ENCODE results near the gene HBB. TPM values are rescaled to one million over a fixed set of nuclear protein-coding genes. Genes with fewer than 3 reads are reported as not detected.
A peak's percentile ranks its signal among the peaks of the same experiment; 100 is the strongest.

The HBB gene
- total RNA-seq = 1,000 to 10,000 TPM in 1 of 5 donors, 100 to 1,000 TPM in 1, 10 to 100 TPM in 1, 1 to 10 TPM in 2; 2.9 to 1,619 (median 29.5) TPM
- 10 to 100 TPM in 2 of 3 donors, 1 to 10 TPM in 1; 3.1 to 15.1 (median 13.0) TPM for polyA plus RNA-seq
- long read RNA-seq, donor 1, transcript HBB-201 (3 exons, 628 nt) = major isoform, 12 of 13 reads
- long read RNA-seq, donor 1, partial matches to known transcripts = 0 of 13 reads
- long read RNA-seq, donor 1, other reads (novel, unspliced or antisense) = 0 of 13 reads
- long read RNA-seq, donor 2, transcript HBB-201 (3 exons, 628 nt) = major isoform, 10 of 11 reads
- long read RNA-seq, donor 2, partial matches to known transcripts = 0 of 11 reads
- long read RNA-seq, donor 2, other reads (novel, unspliced or antisense) = 0 of 11 reads
- long read RNA-seq, donor 3, transcript HBB-203 (2 exons, 319 nt) = minor isoform, 6 of 49 reads
- long read RNA-seq, donor 3, transcript HBB-201 (3 exons, 628 nt) = major isoform, 43 of 49 reads
- long read RNA-seq, donor 3, partial matches to known transcripts = 0 of 49 reads
- long read RNA-seq, donor 3, other reads (novel, unspliced or antisense) = 0 of 49 reads
- long read RNA-seq, donor 4, partial matches to known transcripts = 0 of 3 reads
- long read RNA-seq, donor 4, other reads (novel, unspliced or antisense) = 0 of 3 reads
- long read RNA-seq, donor 5, transcript HBB-203 (2 exons, 319 nt) = minor isoform, 22 of 222 reads
- long read RNA-seq, donor 5, transcript HBB-201 (3 exons, 628 nt) = major isoform, 170 of 222 reads
- long read RNA-seq, donor 5, partial matches to known transcripts = 18 of 222 reads
- long read RNA-seq, donor 5, other reads (novel, unspliced or antisense) = 10 of 222 reads
- long read RNA-seq, donor 6, transcript HBB-201 (3 exons, 628 nt) = major isoform, 29 of 35 reads
- long read RNA-seq, donor 6, transcript HBB-203 (2 exons, 319 nt) = minor isoform, 5 of 35 reads
- long read RNA-seq, donor 6, partial matches to known transcripts = 0 of 35 reads
- long read RNA-seq, donor 6, other reads (novel, unspliced or antisense) = 0 of 35 reads
- long read RNA-seq, donor 7, transcript HBB-201 (3 exons, 628 nt) = major isoform, 113 of 140 reads
- long read RNA-seq, donor 7, transcript HBB-203 (2 exons, 319 nt) = minor isoform, 17 of 140 reads
- long read RNA-seq, donor 7, partial matches to known transcripts = 0 of 140 reads
- long read RNA-seq, donor 7, other reads (novel, unspliced or antisense) = 6 of 140 reads
- long read RNA-seq, donor 8, transcript HBB-201 (3 exons, 628 nt) = major isoform, 38 of 44 reads
- long read RNA-seq, donor 8, transcript HBB-203 (2 exons, 319 nt) = minor isoform, 6 of 44 reads
- long read RNA-seq, donor 8, partial matches to known transcripts = 0 of 44 reads
- long read RNA-seq, donor 8, other reads (novel, unspliced or antisense) = 0 of 44 reads
- long read RNA-seq, donor 9, transcript HBB-201 (3 exons, 628 nt) = major isoform, 70 of 81 reads
- long read RNA-seq, donor 9, transcript HBB-203 (2 exons, 319 nt) = minor isoform, 10 of 81 reads
- long read RNA-seq, donor 9, partial matches to known transcripts = 0 of 81 reads
- long read RNA-seq, donor 9, other reads (novel, unspliced or antisense) = 0 of 81 reads
- long read RNA-seq, donor 10, transcript HBB-201 (3 exons, 628 nt) = major isoform, 20 of 22 reads
- long read RNA-seq, donor 10, partial matches to known transcripts = 0 of 22 reads
- long read RNA-seq, donor 10, other reads (novel, unspliced or antisense) = 0 of 22 reads

- Histone ChIP-seq H3K4me3 (no peak within 1 kb of the TSS), H3K4me1 (no peaks in the 10 kb centered on the region), H3K9me3 (no peaks in the 10 kb centered on the region), H3K27ac (no peak within 1 kb of the TSS), H3K27me3 (no peaks in the 10 kb centered on the region), H3K36me3 (no peaks in the 10 kb centered on the region)
- TF ChIP-seq POLR2AphosphoS5 (IDR thresholded peaks at IDR 0.05) (no peak), POLR2A (IDR thresholded peaks at IDR 0.05) (no peak), EP300 (IDR thresholded peaks at IDR 0.05) (no peak)
- TF ChIP-seq, protein P1, sequence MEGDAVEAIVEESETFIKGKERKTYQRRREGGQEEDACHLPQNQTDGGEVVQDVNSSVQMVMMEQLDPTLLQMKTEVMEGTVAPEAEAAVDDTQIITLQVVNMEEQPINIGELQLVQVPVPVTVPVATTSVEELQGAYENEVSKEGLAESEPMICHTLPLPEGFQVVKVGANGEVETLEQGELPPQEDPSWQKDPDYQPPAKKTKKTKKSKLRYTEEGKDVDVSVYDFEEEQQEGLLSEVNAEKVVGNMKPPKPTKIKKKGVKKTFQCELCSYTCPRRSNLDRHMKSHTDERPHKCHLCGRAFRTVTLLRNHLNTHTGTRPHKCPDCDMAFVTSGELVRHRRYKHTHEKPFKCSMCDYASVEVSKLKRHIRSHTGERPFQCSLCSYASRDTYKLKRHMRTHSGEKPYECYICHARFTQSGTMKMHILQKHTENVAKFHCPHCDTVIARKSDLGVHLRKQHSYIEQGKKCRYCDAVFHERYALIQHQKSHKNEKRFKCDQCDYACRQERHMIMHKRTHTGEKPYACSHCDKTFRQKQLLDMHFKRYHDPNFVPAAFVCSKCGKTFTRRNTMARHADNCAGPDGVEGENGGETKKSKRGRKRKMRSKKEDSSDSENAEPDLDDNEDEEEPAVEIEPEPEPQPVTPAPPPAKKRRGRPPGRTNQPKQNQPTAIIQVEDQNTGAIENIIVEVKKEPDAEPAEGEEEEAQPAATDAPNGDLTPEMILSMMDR (IDR thresholded peaks at IDR 0.05) = no peak
- no peak for DNase-seq
- intact Hi-C loops (cut with DNase I; ENCODE audit: low total_unique reads) = no loop called here
- WGBS, 5 donors = 70 to 85% (median 78%) methylated on average over 3 of the region's 3 CpGs
Measured at GRCh38 chr11:5226732-5227310, at the start of gene HBB. HBB (minus strand) TSS chr11:5227071; CDS start chr11:5227021, 50 bp downstream.

DNA sequence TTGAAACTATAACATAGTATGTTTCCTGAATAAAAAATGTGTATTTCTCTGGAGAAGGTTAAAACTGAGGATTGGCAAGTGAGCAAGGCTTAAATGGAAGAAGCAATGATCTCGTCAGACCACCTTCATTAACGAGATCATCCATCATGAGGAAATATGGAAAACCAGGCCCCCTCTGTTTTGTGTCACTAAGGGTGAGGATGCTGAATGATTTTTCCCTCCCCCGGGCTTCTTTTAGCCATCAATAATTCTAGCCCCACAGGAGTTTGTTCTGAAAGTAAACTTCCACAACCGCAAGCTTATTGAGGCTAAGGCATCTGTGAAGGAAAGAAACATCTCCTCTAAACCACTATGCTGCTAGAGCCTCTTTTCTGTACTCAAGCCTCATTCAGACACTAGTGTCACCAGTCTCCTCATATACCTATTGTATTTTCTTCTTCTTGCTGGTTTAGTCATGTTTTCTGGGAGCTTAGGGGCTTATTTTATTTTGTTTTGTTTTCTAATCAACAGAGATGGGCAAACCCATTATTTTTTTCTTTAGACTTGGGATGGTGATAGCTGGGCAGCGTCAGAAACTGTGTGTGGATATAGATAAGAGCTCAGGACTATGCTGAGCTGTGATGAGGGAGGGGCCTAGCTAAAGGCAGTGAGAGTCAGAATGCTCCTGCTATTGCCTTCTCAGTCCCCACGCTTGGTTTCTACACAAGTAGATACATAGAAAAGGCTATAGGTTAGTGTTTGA lies 48.7 kb upstream of the HBB start:
- Histone ChIP-seq H3K36me3 (no peaks in the 10 kb centered on the region), H3K27ac (no peak overlapping the region), H3K9me3 (no peaks in the 10 kb centered on the region), H3K4me1 (no peaks in the 10 kb centered on the region), H3K27me3 (no peaks in the 10 kb centered on the region), H3K4me3 (no peak overlapping the region)
- no peak for TF ChIP-seq POLR2AphosphoS5 (IDR thresholded peaks at IDR 0.05)
- no peak for TF ChIP-seq POLR2A (IDR thresholded peaks at IDR 0.05)
- TF ChIP-seq, protein P1 (IDR thresholded peaks at IDR 0.05) = no peak
- TF ChIP-seq EP300 (IDR thresholded peaks at IDR 0.05) = no peak
- DNase-seq = peak in 1 of 2 donors; percentile 11
- WGBS, 5 donors = 55 to 71% (median 67%) methylated on average over 6 of the region's 6 CpGs
- intact Hi-C loops (cut with DNase I; ENCODE audit: low total_unique reads) = no loop called here

DNA sequence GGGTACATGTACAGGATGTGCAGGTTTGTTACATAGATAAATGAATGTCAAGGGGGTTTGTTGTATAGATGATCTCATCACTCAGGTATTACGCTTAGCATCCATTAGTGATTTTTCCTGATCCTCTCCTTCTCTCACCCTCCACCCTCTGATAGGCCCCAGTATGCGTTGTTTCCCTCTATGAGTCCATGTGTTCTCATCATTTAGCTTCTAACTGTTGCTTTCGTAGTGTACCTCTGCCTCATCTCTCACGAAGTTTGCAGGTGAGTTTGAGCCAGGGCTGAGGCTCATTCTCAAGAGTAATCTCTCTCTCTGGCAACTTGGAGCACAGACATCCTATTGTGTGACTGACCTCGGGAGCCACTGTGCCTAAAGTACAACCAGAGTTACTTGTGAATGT lies 47.5 kb upstream of the HBB start:
- DNase-seq = no peak
- intact Hi-C loops (cut with DNase I; ENCODE audit: low total_unique reads) = no loop called here
- 67 to 76% (median 70%) methylated on average over 5 of the region's 5 CpGs for WGBS, 5 donors
- H3K4me3 ChIP-seq = no peak overlapping the region
- no peaks in the 10 kb centered on the region for H3K36me3 ChIP-seq
- no peaks in the 10 kb centered on the region for H3K9me3 ChIP-seq
- no peaks in the 10 kb centered on the region for H3K27me3 ChIP-seq
- H3K4me1 ChIP-seq = no peaks in the 10 kb centered on the region
- H3K27ac ChIP-seq = no peak overlapping the region
- TF ChIP-seq POLR2AphosphoS5 (IDR thresholded peaks at IDR 0.05) = no peak
- TF ChIP-seq, protein P1 (IDR thresholded peaks at IDR 0.05) = no peak
- TF ChIP-seq EP300 (IDR thresholded peaks at IDR 0.05) = no peak
- TF ChIP-seq POLR2A (IDR thresholded peaks at IDR 0.05) = no peak

Data from stomach (tissue), 19 donors.